Transverse colon (tissue), 4 donors: Measurements from ENCODE around the gene FBLN5. TPM values are rescaled to one million over a fixed set of nuclear protein-coding genes. Genes with fewer than 3 reads are reported as not detected.
"Not testable (repeated sequence)": the region's sequence is repeated elsewhere in the genome, so short reads cannot be mapped to it uniquely, and the experiment has no call there.

Experiments
- DNase-seq: peaks from one replicate; pipeline ENCODE4 v3.0.0-alpha.2; 2019
- H3K27ac ChIP-seq, 4 donors: fragments of 200-600 bp; sonication (generic); 2 replicates each; pipeline ENCODE4 v1.5.1; 2016 to 2018; ENCODE audit warnings: inconsistent platforms in 4 of 4
- H3K27me3 ChIP-seq: fragments of 200-600 bp; sonication (generic); 2 replicates; pipeline ENCODE4 v1.5.1; 2017; ENCODE audit warnings: inconsistent platforms
- H3K36me3 ChIP-seq, 4 donors: fragments of 200-600 bp; sonication (generic); 2 replicates each; pipeline ENCODE4 v1.5.1; 2017 to 2019; ENCODE audit warnings: inconsistent platforms in 4 of 4
- H3K4me1 ChIP-seq, 4 donors: fragments of 200-600 bp; sonication (generic); 2 replicates each; pipeline ENCODE4 v1.5.1; 2017 to 2020; ENCODE audit warnings: inconsistent platforms in 4 of 4
- H3K4me3 ChIP-seq, 4 donors: fragments of 200-600 bp; sonication (generic); 1 replicate in 1 of 4; 2 replicates in 3 of 4; pipeline versions ENCODE4 v1.5.1 to v1.6.1; 2017 to 2019; ENCODE audit warnings: inconsistent platforms in 4 of 4
- H3K9me3 ChIP-seq, 2 donors: fragments of 200-600 bp; sonication (generic); 2 replicates each; pipeline ENCODE4 v1.5.1; 2017 to 2019; ENCODE audit warnings: inconsistent platforms in 2 of 2
- EP300 ChIP-seq: sonication (generic); formaldehyde crosslinking; IDR thresholded peaks from one replicate; pipeline ENCODE4 v1.6.1; 2017; ENCODE audit warnings: antibody characterized with exemption, low read depth
- POLR2A ChIP-seq: fragments of 450-650 bp; IDR thresholded peaks from one replicate; pipeline ENCODE4 v1.6.1; 2016; ENCODE audit warnings: antibody characterized with exemption, mild to moderate bottlenecking, moderate library complexity
- POLR2AphosphoS5 ChIP-seq, 3 donors: sonication (generic); formaldehyde crosslinking; IDR thresholded peaks; one replicate each; pipeline ENCODE4 v1.6.1; 2016; ENCODE audit warnings: antibody characterized with exemption in 3 of 3
- WGBS, 2 donors: methylation state at CpG; one replicate each; pipeline ENCODE4 v1.1.5; 2018; ENCODE audit warnings: low coverage in 1 of 2; 5-methylcytosine and 5-hydroxymethylcytosine counted together
- in situ Hi-C, 4 donors: fragments of 200-750 bp; cut with MboI; loops; one replicate each; pipeline versions ENCODE4 v1.15.0 to v1.15.1; 2017; ENCODE audit warnings: low sequenced_read_pairs in 3 of 4, low pct_ligation_motif_present in 1 of 4, low pct_unique_long_range_greater_than_20kb in 1 of 4
- intact Hi-C: fragments of 100-400 bp; cut with DNase I; formaldehyde crosslinking; loops from one replicate; pipeline ENCODE4 v1.15.1; 2023; ENCODE audit warnings: low total_unique reads
- total RNA-seq, 4 donors: library from RNA; depleted of rRNA; stranded (reverse); fragments of >200 nt; gene quantifications; one replicate each; pipeline ENCODE4 v1.1.0, GENCODE V29; 2016
- TF ChIP-seq, protein P1 (sequence below), 5 experiments: fragments of 200-600 bp in 3 of 5; fragments of 450-650 bp in 2 of 5; sonication (generic) in 3 of 5; IDR thresholded peaks; 1 replicate in 2 of 5; 2 replicates in 3 of 5; pipeline ENCODE4 v1.5.1; 2016 to 2017; ENCODE audit warnings: antibody characterized with exemption in 5 of 5, inconsistent platforms in 3 of 5, mild to moderate bottlenecking in 2 of 5, moderate library complexity in 1 of 5

Gene FBLN5
- total RNA-seq, 4 donors from 2014 or later: 14.6 to 120 (median 38.7) TPM

- intact Hi-C loops (no loop called here), in situ Hi-C loops (loop anchor here in 2 of 4 donors (5.0 to 25.0 kb wide), 2 partner anchors 239 to 249 kb away; no protein-coding TSS in a partner anchor)
- Histone ChIP-seq H3K27ac (peak overlapping the region in 3 of 4 donors; percentile 37 to 61 (median 47)), H3K9me3 (no peaks in the 10 kb centered on the region), H3K36me3 (no peaks in the 10 kb centered on the region), H3K27me3 (no peaks in the 10 kb centered on the region), H3K4me1 (peaks cover 0 to 15% (median 8%) of the 10 kb centered on the region in 4 donors), H3K4me3 (no peak overlapping the region)
- TF ChIP-seq POLR2AphosphoS5 (IDR thresholded peaks at IDR 0.05): peak in 2 of 3 donors; percentile 60 to 69
- no peak for TF ChIP-seq POLR2A
- no peak for DNase-seq
- 68 to 69% methylated on average over 3 to 9 of the region's 9 CpGs for WGBS, 2 donors
These were observed 45.9 kb downstream of the FBLN5 start for GRCh38 chr14:91901449-91902226.

GRCh38 chr14:91899806-91900205, 47.7 kb downstream of the FBLN5 start:
- H3K27me3 ChIP-seq: no peaks in the 10 kb centered on the region
- H3K9me3 ChIP-seq: no peaks in the 10 kb centered on the region
- no peak for DNase-seq
- H3K36me3 ChIP-seq: no peaks in the 10 kb centered on the region
- TF ChIP-seq EP300 (no peak), POLR2AphosphoS5 (IDR thresholded peaks at IDR 0.05) (no peak), POLR2A (no peak)
- TF ChIP-seq, protein P1, sequence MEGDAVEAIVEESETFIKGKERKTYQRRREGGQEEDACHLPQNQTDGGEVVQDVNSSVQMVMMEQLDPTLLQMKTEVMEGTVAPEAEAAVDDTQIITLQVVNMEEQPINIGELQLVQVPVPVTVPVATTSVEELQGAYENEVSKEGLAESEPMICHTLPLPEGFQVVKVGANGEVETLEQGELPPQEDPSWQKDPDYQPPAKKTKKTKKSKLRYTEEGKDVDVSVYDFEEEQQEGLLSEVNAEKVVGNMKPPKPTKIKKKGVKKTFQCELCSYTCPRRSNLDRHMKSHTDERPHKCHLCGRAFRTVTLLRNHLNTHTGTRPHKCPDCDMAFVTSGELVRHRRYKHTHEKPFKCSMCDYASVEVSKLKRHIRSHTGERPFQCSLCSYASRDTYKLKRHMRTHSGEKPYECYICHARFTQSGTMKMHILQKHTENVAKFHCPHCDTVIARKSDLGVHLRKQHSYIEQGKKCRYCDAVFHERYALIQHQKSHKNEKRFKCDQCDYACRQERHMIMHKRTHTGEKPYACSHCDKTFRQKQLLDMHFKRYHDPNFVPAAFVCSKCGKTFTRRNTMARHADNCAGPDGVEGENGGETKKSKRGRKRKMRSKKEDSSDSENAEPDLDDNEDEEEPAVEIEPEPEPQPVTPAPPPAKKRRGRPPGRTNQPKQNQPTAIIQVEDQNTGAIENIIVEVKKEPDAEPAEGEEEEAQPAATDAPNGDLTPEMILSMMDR (IDR thresholded peaks at IDR 0.05): no peak
- no peak overlapping the region for H3K4me3 ChIP-seq
- WGBS, 2 donors: 78 to 100% methylated on average over 1 to 4 of the region's 4 CpGs
- intact Hi-C loops (no loop called here), in situ Hi-C loops (loop anchor here in 2 of 4 donors (5.0 to 25.0 kb wide), 2 partner anchors 238 to 248 kb away; no protein-coding TSS in a partner anchor)
- H3K27ac ChIP-seq: peak overlapping the region in 1 of 4 donors; percentile 5
- peaks cover 0 to 13% (median 5%) of the 10 kb centered on the region in 4 donors for H3K4me1 ChIP-seq

DNA sequence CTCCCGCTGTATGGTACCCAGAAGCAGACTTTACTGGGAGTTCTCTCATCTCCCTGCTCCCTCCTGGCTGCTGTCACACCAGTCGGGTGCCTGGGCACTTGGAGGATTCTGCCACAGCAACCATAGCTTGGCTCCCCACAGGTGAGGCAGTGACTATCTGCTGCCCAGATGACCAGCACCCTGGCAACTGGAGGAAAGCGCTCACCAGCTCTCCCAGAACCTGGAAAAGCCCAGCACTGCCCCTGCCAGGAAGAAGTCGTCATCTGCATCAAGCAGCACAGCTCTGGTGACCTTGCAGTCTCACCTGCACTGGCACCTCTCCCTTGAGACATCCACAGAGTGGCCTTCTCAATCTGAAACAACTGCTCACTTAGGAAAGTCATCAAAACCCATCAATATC, 48.3 kb downstream of the FBLN5 start:
- TF ChIP-seq POLR2AphosphoS5 (IDR thresholded peaks at IDR 0.05): no peak
- no peak for TF ChIP-seq POLR2A
- TF ChIP-seq, protein P1 (IDR thresholded peaks at IDR 0.05): no peak
- TF ChIP-seq EP300: no peak
- Histone ChIP-seq H3K36me3 (no peaks in the 10 kb centered on the region), H3K4me3 (no peak overlapping the region), H3K27ac (peak overlapping the region in 2 of 4 donors; percentile 5), H3K27me3 (no peaks in the 10 kb centered on the region), H3K9me3 (no peaks in the 10 kb centered on the region), H3K4me1 (peaks cover 0 to 13% (median 5%) of the 10 kb centered on the region in 4 donors)
- WGBS, 2 donors: 84 to 100% methylated on average over 1 to 4 of the region's 4 CpGs
- intact Hi-C loops: no loop called here
- no peak for DNase-seq
- in situ Hi-C loops: no loop called here

DNA sequence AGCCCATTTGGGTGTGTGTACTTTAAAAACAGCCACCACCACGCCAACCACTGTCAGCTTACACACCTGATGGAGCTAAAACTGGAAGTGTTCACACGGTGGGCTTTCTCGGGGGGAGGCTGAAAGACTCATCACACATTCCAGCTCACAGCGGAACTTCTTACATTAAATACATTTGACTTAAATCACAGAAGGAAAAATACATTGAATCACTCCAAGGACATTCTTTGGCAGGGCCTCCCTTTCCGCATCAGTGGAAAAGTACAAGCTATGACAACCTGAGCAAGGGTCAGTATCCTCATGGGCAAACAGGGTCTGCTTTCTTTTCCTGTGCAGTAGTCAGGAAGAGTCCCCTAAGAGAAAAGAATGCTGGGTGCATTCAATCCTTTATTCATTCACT, 49.1 kb downstream of the FBLN5 start:
- H3K4me1 ChIP-seq: peaks cover 0 to 13% (median 5%) of the 10 kb centered on the region in 4 donors
- no peaks in the 10 kb centered on the region for H3K27me3 ChIP-seq

GRCh38 chr14:91897716-91898115, 49.8 kb downstream of the FBLN5 start:
- intact Hi-C loops, DNase-seq, H3K9me3 ChIP-seq, H3K36me3 ChIP-seq, in situ Hi-C loops, H3K27me3 ChIP-seq, H3K4me3 ChIP-seq: not testable (repeated sequence)
- Histone ChIP-seq H3K4me1 (peaks cover 0 to 13% (median 5%) of the 10 kb centered on the region in 4 donors), H3K27ac (peak overlapping the region in 3 of 4 donors; percentile 40 to 60 (median 49))
- 86 to 100% methylated on average over 1 to 5 of the region's 5 CpGs for WGBS, 2 donors

More for the DNA sequence above, 49.1 kb downstream of the FBLN5 start:
- TF ChIP-seq POLR2A (no peak), EP300 (no peak), POLR2AphosphoS5 (IDR thresholded peaks at IDR 0.05) (no peak)
- TF ChIP-seq, protein P1 (IDR thresholded peaks at IDR 0.05): no peak
- no peak overlapping the region for H3K4me3 ChIP-seq
- no peaks in the 10 kb centered on the region for H3K36me3 ChIP-seq
- no peaks in the 10 kb centered on the region for H3K9me3 ChIP-seq
- intact Hi-C loops (no loop called here), in situ Hi-C loops (no loop called here)
- peak overlapping the region in 1 of 4 donors; percentile 60 for H3K27ac ChIP-seq
- no peak for DNase-seq
- 81% methylated on average over 5 of the region's 5 CpGs; no CpG with 5 or more reads in 1 of the 2 donors for WGBS, 2 donors
